NCI-H345 treated with DMSO at 0.1 percent for 48 hours (cell line): ENCODE measurements around the gene CA5B.
A peak's percentile ranks its signal among the peaks of the same experiment; 100 is the strongest.
"Not testable (repeated sequence)": the region's sequence is repeated elsewhere in the genome, so short reads cannot be mapped to it uniquely, and the experiment has no call there.

Source experiments
- DNase-seq: peaks from one replicate; lab custom pipeline; 2025; ENCODE audit not compliant: unreplicated experiment; lab: John Stamatoyannopoulos, UW

Gene CA5B

DNA sequence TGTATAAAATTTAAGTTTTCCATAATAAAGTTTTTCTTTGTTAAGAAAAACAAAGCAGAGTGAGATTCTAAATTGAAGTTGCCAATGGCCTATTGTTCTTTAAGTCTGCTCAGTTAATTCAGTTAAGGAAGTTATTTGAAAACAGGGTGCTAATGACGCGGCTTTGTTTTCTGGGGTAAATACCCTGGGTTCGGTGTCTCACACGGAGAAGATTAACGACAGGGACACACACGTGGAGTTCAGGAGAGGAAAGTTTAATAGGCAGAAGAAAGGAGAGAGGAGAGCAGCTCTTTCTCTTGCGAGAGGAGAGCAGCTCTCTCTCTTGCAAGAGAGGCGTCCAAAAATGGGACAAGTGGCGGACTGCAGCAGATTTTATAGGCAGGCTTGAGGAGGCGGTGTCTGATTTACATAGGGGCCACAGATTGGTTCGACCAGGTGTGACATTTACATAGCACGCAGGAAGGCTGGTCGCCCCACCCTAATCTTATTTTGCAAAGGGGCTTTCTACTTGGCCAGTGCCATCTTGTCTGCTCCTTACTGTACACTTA, 9.6 kb downstream of the CA5B start:
- DNase-seq, result no peak

DNA sequence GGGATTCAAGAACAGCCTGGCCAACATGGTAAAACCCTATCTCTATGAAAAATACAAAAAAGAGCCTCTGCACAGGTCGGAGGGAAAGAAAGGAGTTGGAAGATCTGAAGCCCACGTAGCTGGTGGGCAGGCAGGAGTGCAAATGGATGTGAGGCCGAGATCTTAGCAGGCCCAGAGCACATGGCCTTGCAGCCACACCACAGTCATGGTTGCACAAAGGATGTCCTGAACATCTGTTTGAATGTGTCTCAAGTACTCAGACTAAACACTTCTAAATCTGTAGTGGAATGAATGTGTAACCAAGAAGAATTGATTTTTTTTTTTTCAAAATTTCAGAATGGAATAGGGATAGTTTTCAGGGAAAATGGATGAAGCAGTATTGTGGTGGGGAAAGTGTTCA, 10.8 kb downstream of the CA5B start:
- no peak for DNase-seq

DNA sequence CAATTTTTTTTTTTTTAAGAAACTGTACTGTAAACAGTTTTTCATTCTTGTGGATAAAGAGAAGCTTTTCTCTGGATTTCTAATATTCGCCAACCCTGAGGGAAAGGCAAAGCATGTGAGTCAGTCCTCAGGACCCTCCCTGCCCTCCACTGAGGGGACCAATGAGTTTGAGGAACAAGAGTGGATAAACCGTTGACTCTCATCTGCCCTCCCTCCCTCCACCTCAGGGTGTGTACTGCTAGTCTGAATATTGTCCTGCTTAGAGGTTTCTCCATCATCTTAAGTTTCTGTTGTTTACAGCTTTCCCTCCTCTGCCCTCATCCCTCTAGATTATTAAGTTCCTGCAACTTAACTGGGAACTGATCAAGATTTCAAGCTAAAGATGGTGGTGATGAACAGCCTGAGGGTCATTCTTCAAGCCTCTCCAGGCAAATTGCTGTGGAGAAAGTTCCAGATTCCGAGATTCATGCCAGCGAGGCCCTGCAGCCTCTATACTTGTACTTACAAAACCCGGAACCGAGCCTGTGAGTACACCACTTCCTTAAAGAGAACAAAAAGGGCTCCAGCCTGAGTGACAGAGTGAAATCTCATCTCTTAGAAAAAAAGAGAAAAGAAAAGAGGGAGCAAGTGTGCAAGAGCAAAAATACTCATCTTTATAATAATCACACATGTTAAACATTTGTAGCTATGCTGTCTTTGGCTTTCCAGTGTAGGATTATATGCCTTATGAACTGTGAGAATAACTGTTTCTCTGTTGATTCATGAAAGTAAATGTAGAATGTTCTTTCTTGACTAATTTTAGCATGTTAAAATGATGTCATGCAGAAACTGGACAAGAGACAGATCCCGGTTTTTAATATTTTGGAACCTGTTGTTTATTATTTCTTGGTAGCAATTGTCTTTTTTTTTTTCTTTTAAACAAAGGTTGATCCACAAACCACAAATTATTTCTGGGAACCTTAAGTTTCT, 11.9 kb downstream of the CA5B start:
- no peak for DNase-seq

DNA sequence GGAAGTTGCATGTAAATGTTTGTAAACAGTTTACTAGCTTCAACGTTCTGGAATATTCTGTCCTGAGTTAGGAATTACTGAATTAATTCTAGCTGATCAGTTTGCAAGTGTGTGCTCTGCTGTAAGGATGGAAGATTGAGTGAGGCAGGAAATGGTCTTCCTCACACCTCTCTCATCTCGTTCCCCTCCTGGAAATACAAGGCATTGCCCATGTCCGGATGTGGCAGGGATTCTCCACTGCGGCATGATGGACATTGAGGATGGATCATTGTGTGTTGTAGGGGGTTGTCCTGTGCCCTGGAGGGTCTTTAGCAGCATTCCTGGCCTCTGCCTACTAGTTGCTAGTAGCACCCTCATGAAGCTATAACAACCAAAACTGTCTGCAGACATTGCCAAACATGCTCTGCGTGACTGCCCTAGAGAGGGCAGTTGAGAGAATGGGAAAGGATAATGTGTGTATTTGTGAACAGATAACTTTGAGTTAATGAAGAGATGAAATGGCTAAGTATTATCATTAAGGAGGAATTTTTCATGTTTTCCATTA, 12.6 kb downstream of the CA5B start:
- no peak for DNase-seq

DNA sequence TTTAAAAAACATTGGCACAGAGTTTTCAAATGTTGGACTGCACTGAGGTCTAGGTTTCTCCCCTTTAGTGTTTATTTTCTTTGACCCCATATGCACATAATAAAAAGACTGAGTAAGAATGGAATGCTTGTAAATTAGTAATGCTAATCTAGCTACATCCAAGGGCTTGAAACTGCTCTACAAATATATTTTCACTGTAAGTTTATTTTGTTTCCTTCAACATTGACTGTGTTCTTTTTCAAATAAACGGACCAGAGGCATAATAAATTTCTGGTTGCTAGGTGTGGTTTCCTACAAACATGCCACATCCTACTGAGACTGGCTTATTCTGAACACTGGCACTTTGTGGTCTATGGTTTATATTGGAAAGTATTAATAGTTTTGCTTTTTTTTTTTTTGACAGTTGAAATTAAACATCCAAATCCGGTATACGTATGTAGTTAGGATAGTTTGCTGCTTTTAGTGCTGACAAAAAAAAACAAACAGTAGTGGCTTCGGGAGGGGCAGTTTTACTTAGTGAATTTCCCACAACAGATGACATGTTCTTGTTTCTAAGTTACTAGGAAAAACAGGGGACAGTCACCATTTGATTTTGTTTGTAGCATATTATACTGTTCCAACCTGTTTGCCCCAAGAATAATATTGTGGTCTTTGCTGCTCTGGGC, 13.2 kb downstream of the CA5B start:
- DNase-seq, result no peak

DNA sequence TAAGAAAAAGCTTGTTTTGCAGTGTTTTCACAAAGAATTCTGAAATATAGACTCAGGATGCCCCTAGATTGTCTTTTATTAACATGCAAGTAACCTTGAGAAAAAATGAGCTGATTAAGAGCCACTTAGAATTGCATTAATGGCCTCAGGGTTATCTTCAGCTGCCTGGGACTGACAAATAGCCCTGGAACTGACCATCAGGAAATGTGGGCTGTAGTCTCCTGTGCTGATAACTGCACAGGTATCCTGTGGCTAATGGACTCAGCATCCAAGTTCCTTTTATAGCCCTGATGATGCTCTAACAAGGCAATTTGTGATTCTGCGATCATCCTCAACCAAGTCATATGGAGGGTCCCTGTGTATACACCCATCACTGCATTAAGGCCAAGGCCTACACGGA, 17.0 kb downstream of the CA5B start:
- no peak for DNase-seq

DNA sequence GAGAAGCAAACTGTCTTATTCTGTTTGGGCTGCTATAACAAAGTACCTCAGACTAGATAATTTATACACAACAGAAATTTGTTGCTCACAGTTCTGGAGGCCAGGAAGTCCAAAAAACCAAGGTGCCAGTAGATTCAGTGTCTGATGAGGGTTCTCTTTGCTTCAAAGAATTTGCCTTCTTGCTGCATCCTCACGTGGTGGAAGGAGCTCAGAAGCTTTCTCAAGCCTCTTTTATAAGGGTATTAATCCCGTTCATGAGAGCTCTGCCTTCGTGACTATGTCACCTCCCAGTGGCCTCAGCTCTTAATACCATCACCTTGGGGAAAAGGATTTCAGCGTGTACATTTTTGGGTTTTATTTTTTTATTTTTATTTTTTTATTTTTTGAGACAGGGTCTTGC, 20.1 kb downstream of the CA5B start:
- DNase-seq, result no peak

DNA sequence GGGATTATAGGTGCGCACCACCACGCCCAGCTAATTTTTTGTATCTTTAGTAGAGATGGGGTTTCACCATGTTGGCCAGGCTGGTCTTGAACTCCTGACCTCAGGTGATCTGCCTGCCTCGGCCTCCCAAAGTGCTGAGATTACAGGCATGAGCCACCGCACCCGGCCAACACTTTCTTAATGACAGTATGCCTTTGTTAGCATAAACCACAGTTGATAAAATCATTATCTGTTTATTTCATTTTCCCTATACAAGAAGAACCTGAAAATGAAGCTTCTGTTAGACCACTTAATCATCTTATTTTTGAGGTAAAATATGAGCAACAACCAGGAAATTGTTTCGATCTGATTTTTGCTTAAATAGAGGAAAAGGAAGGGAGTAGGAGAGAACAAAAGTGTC, 21.8 kb downstream of the CA5B start:
- DNase-seq, result not testable (repeated sequence)

DNA sequence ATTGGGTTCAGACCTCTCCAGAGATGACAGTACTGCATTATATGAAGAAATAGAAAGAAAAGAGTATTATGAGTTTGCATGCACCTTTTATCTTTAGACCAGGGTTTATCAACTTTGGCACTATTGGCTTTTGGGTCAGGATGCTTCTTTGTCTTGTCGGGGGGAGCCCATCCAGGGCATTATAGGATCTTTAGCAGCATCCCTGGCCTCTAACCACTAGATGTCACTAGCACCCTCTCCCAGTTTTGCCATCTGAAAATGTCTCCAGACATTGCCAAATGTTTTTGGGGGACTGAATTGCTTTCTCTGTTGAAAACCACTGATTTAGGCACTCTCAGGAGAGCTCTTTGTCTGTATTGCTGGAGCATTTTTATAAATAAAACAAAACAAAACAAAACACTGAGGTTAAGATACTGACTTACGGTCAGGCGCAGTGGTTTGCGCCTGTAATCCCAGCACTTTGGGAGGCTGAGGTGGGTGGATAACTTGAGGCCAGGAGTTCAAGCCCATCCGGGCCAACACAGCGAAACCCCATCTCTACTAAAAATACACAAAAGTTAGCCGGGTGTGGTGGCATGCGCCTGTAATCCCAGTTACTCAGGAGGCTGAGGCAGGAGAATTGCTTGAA, 23.6 kb downstream of the CA5B start:
- no peak for DNase-seq

DNA sequence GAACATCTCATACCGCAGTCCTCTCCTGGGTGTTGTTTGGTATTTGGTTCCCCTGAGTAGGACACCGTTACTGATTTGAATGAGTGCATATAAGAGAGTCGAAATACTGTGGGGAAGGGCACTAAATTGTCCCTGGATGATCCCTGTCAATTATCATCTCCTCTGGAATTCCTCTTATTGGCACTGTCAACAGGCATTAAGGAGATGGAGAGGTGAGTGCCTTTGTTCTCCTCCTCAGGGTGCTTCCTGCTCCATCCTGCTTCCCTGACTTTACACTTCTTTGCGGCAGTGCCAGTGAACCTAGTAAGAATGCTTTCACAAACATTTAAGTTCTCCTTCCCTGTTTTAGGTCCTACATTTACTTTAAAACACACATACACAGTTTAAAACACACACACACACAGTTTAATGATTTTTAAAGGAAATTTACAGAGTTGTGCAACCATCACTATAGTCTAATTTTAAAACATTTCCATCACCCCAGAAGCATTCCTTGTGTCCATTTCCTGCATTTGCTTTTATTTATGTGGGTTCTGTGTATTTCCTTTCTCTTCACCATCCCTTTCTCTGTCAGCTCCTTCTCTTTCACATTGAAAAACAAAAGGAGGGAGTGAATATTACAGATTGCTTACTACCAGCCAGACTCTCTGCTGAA, 31.4 kb downstream of the CA5B start:
- no peak for DNase-seq

DNA sequence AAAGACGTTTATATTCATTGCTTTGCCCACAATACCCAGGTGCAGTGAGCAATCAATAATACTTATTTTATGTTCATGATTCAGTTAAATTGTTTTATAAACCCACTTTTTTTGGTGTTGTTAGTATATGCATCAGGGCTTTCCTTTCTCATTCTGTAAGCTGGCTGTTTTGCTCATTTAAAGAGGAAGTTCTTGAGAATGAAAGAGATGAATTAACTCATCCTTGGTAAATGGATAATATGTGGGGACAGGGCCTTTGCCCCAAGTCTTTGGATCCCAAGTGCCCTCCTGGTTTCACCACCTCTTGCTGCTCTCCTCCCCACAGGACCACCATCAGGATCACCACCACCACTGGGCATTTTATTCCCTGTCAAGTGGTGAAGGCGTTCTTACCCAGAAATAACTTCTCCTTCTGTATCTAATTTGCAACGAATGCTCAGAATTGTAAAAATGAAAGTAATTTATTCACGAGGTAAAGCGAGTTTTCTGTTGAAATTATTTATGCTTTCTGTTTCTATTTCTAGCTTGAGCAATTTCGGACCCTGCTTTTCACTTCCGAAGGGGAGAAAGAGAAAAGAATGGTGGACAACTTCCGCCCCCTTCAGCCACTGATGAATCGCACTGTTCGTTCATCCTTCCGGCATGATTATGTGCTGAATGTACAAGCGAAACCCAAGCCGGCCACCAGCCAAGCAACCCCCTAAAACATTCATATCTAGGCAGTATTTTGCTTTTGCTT, 44.1 kb downstream of the CA5B start:
- DNase-seq, result no peak

DNA sequence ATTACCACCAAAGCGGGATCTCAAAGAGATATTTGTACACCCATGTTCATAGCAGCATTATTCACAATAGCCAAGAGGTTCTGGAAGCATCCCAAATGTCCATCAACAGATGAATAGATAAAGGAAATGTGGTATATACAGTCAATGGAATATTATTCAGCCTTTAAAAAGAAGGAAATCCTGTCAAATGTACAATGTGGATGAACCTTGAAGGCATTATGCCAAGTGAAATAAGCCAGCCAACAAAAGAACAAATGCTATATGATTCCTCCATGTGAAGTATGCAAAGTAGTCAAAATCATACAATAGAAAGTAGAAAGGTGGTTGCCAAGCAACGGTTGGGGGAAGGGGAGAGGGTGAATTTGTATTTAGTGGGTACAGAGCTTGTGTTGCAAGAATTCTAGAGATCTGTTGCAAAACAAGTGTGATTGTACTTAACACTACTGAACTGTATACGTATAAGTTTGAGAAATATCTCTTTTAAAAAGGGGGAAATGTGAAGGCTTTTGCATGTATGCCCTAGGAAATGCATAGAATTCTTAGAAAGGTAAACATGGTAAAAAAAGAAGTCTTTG, 47.2 kb downstream of the CA5B start:
- no peak for DNase-seq

DNA sequence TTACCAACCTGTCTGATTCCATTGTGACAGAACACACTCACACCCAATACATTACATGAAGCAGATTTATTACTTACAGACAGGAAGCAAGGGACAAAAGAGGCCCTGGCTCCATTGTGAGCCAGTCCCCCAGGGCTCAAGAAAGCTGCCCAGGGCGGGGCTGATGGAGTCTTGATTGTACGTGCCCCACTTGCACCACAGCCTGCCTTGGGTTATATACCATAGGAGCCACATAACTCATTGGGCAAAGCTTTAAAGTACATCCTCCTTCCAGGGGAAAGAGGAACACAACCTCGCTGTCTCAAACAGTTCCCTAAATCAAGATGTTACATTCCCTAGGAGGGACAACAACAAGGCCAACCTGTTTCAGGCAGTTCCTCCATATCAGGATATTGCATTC, 48.8 kb downstream of the CA5B start:
- DNase-seq, result no peak

DNA sequence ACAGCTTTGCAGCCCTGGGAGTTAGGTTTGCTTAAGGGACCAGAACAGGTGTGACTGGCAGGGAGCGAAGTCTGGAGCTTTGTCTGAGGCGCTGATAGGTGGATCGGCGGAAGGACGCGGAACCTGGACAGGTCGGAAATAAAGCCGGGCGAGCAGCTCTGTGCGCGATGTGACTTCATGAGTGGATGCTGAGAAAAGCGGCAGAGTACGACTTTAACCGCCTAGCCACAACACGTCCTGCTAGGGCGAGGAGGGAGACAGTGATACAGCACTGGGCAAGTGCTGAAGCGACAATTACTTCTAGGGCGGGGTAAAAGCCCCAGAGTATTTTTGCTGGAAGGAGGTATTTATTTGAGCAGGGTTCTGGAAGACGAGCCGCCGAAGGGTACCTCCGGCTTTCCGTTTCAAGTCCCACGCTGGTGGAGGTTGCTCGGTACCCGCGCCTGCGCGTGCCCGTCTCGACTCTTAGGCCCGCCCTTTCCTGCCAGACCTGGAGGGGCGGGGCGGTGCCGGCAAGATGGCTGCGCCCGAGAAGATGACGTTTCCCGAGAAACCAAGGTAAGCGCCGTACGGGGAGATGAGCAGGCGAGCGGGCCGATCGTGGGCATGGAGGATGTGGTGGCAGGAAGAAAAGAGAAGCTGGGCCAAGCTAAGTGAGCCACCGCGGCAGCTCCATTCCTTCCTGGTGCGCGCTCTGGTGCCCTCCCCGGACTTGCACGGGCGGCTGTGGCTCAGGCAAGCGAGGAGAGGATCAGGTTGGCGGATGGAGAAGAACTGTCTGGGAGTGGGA, 52.1 kb downstream of the CA5B start, which contains the start of gene ZRSR2:
Gene ZRSR2, plus strand, starts transcription at position 506 of the 790 bp plus-strand sequence. Its CDS starts 12 bp downstream, at position 518.
- peak; percentile 81 for DNase-seq

DNA sequence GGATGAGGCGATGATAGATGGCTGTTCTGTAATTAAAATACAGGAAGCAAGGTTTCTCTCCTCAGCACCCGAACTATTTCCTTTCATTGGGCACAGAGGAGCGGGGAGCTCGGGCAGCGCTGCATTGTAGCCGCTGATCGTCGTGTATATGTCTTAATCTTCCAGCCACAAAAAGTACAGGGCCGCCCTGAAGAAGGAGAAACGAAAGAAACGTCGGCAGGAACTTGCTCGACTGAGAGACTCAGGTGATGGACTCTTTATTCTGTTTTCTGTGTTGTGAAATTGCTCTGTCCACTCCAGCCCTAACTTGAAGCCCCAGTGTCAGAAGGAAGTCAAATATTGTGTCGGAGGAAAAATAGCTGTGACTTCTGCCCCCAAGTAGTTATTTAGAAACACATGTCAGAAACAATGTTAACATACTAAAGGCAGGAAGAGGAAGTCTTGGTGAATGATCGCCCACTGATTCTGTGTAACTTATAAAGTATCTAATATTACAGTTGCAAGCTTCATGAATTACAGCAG, 52.8 kb downstream of the CA5B start:
- DNase-seq, result no peak

DNA sequence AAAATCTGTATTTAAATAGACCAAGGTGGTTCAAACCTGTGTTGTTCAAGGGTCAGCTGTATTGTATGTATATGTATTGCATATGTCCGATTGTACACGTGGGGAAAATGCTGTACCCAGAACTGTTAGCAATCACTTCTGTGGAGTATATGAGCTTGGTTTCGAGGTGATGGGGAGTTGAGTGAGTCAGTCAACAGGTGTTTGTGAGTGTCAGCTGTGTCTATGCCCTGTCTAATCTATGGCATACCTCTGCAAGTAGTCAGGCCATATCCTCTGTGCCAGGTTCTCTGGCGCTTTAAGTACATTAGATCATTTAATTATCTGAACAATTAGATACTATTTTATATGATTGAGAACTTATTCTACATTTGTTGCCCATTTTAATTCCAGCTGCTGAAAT, 59.6 kb downstream of the CA5B start:
- no peak for DNase-seq

DNA sequence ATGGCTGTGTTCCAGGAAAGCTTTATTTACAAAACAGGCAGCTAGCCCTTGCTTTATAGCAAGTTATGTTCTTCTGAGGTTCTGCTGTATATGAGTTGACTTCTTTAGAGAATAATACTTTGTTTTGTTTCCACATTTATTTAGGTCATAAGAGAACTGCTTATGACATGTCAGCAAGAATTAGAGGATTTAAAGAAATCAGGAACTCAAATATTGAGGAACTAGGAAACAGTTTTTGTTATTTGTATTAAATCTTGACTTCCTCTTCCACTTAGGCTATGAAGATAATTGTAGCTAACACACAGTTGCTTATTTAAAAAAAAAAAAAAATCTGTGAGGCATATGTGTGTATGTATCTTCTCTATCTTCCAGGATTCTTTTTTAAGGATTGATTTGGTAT, 66.5 kb downstream of the CA5B start:
- DNase-seq, result no peak

DNA sequence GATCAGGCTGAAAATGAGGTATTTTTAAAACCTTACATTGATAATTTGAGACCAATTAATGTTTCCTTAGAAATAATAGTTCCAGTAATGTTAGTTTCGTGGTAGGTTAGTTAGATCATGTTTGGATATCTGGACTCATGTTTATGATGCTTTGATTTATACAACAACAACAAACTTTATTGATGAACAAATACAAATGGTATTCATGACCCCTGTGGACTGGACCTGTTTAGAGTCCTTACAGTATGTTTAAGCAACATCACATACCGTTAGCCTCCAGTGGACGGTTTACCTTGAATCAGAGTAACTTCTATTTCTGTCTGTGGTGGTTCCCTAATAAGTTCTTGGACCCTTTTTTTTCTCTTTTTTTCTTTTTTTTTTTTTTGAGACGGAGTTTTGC, 70.2 kb downstream of the CA5B start:
- DNase-seq, result no peak
